Aorta (tissue), 5 donors: ENCODE results near the gene RANBP17. TPM values are rescaled to one million over a fixed set of nuclear protein-coding genes. Genes with fewer than 3 reads are reported as not detected.

Source experiments
- ATAC-seq: fragments of 200-7000 bp; cut with Tn5 transposase; one replicate; pipeline ENCODE4 v1.9.1; 2022; ENCODE audit warnings: moderate library complexity; ENCODE audit not compliant: low FRiP score
- DNase-seq, 2 donors: peaks; one replicate each; pipeline ENCODE4 v3.0.0-alpha.2; 2020
- H3K27ac ChIP-seq, 2 donors: one replicate each; pipeline ENCODE4 v1.5.1; 2013; ENCODE audit warnings: low read length in 2 of 2, mild to moderate bottlenecking in 2 of 2, moderate library complexity in 2 of 2, control low read depth in 1 of 2, inconsistent platforms in 1 of 2, low read depth in 1 of 2
- H3K27me3 ChIP-seq, 2 donors: one replicate each; pipeline ENCODE4 v1.6.1; 2013; ENCODE audit warnings: control low read depth in 1 of 2, low read length in 1 of 2, mild to moderate bottlenecking in 1 of 2, moderate library complexity in 1 of 2; ENCODE audit not compliant: insufficient read depth in 2 of 2, control insufficient read depth in 1 of 2
- H3K36me3 ChIP-seq, 2 donors: one replicate each; pipeline ENCODE4 v1.6.1; 2013; ENCODE audit warnings: control low read depth in 1 of 2, low read length in 1 of 2, mild to moderate bottlenecking in 1 of 2; ENCODE audit not compliant: insufficient read depth in 2 of 2, control insufficient read depth in 1 of 2
- H3K4me1 ChIP-seq, 2 donors: one replicate each; pipeline ENCODE4 v1.6.1; 2013; ENCODE audit warnings: low read length in 2 of 2, control low read depth in 1 of 2, mild to moderate bottlenecking in 1 of 2, moderate library complexity in 1 of 2; ENCODE audit not compliant: insufficient read depth in 2 of 2, control insufficient read depth in 1 of 2
- H3K4me3 ChIP-seq, 2 donors: one replicate each; pipeline ENCODE4 v1.5.1; 2013; ENCODE audit warnings: low read length in 2 of 2, control low read depth in 1 of 2, mild to moderate bottlenecking in 1 of 2
- H3K9me3 ChIP-seq: one replicate; pipeline ENCODE4 v1.6.1; 2013; ENCODE audit warnings: mild to moderate bottlenecking, low read length; ENCODE audit not compliant: control insufficient read depth
- WGBS, 2 donors: extraction: QIAGEN DNeasy Blood & Tissue Kit; methylation state at CpG; one replicate each; pipeline ENCODE4 v1.1.7; 2013; 5-methylcytosine and 5-hydroxymethylcytosine counted together
- intact Hi-C, 2 donors: fragments of 100-400 bp; cut with DNase I; formaldehyde crosslinking; loops; one replicate each; pipeline versions ENCODE4 v1.14.2 to v1.15.0; 2022
- polyA plus RNA-seq, 2 donors: library from polyadenylated mRNA; stranded (reverse); fragments of 200-250 nt; gene quantifications; one replicate each; pipeline ENCODE4 v1.2.3, GENCODE V29; 2013
- total RNA-seq, 2 donors: library from RNA; stranded (reverse); fragmentation: NEBNext Ultra II Directional; extraction: Animal tissue kit (Norgen Biotek cat#: 25700); gene quantifications; one replicate each; pipeline ENCODE4 v1.2.1, GENCODE V29; 2021
- donor health status: healthy with polysubstance abuse.
- donor health status: Bipolar disorder and iron deficiency.
- donor health status: DM: no; HTN: no; CAD: no.
- donor health status: DM: no; HTN: no; CAD: no.
- donor health status: DM: yes; HTN: yes; CAD: no.

The RANBP17 gene
- total and polyA plus RNA-seq, 4 donors = 1.3 to 13.6 (median 7.5) TPM

GRCh38 chr5:171323806-171324632 is 462.2 kb downstream of the RANBP17 start:
- H3K27me3 ChIP-seq = no peaks in the 10 kb centered on the region

DNA sequence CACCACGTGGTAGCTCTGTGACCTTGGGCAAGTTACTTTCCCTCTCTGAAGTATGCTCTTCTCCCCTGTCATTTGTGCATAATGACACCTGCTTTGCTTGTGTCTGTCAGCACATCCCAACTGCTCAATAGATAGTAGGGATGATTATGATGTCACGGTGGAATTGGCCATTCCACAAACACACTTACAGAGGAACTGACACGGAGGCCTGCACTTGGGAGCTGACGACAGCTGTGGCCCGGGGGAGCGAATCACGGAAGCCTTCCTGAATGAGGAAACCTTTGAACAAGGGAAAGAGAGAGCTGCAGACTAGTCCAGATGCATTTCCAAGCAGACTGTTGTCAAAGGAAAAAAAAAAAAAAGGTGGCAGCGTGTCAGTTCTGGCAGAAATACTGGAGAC is 468.2 kb downstream of the RANBP17 start:
- H3K9me3 ChIP-seq = no peaks in the 10 kb centered on the region
- H3K36me3 ChIP-seq = no peaks in the 10 kb centered on the region
- H3K27ac ChIP-seq = no peak overlapping the region
- H3K4me3 ChIP-seq = no peak overlapping the region
- H3K4me1 ChIP-seq = no peaks in the 10 kb centered on the region
- H3K27me3 ChIP-seq = no peaks in the 10 kb centered on the region
- intact Hi-C loops = no loop called here
- DNase-seq (no peak), ATAC-seq (no peak)
- WGBS, 2 donors = 71% methylated on average over 8 of the region's 8 CpGs

More at GRCh38 chr5:171323806-171324632, 462.2 kb downstream of the RANBP17 start:
- H3K4me1 ChIP-seq = no peaks in the 10 kb centered on the region
- DNase-seq (no peak), ATAC-seq (no peak)
- intact Hi-C loops = no loop called here
- no peak overlapping the region for H3K4me3 ChIP-seq
- H3K36me3 ChIP-seq = no peaks in the 10 kb centered on the region
- no peaks in the 10 kb centered on the region for H3K9me3 ChIP-seq
- no peak overlapping the region for H3K27ac ChIP-seq
- WGBS, 2 donors = 36 to 42% methylated on average over 20 of the region's 20 CpGs

DNA sequence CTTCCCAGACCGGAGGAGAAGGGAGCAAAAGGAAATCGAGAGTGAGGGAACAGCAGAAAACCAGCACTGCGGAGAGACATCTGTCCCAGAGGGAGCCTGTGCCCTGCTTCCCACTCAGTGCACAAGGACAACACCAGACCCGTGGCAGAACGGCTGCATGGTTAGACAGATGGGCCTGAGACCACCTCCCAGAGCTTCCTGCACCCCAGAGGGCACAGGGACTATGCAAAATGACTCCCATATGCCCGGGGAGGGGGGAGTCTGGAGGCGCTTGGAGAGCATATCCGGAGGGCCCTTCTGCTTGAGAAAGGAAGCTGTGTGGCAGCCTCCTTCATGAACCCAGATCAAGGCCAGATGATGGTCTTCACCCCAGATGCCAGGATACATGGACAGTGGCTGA is 473.8 kb downstream of the RANBP17 start:
- Histone ChIP-seq H3K36me3 (no peaks in the 10 kb centered on the region), H3K27me3 (no peaks in the 10 kb centered on the region), H3K9me3 (no peaks in the 10 kb centered on the region), H3K27ac (no peak overlapping the region), H3K4me1 (no peaks in the 10 kb centered on the region), H3K4me3 (no peak overlapping the region)
- intact Hi-C loops = loop anchor here (2.0 to 5.0 kb wide), 3 partner anchors 128 to 593 kb away; no protein-coding TSS in a partner anchor
- ATAC-seq (no peak), DNase-seq (peak in 1 of 2 donors; percentile 38)
- 86 to 88% methylated on average over 8 of the region's 8 CpGs for WGBS, 2 donors

DNA sequence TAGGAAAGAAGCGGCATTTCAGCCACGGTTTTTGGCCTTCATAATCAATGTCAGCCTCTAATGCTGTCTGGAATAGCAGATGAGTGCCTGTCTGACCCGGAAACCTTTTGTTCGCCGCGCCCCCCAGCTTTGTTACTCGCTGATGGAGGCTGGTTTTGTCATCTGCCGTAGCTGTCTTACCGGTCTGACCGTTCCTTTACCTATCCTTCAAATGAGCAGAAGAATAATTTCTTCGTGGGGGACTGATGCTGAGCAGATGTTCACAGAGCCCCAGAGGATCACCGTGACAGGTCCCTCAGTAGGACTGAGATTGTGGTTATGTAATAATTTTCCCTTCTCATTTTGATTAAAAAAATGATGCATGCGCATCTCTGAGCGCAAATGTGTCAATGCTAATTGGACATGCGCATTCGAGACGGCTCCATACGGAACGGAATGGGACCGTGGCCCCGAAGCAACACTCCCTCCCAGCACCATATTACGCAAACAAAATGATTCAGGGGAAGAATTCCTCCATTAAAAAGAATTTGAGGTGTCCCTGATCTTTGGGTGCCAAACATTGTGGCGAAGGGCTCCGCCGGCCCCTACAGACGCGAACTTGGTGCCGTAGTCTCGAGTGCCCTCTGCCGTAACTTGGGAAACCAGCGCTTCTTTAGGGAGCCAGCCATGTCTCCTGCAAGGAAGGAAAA is 474.8 kb downstream of the RANBP17 start:
- ATAC-seq (peak; percentile 71), DNase-seq (no peak)
- Histone ChIP-seq H3K9me3 (no peaks in the 10 kb centered on the region), H3K27me3 (no peaks in the 10 kb centered on the region), H3K4me3 (peak overlapping the region in 1 of 2 donors; percentile 29), H3K4me1 (no peaks in the 10 kb centered on the region), H3K27ac (no peak overlapping the region), H3K36me3 (no peaks in the 10 kb centered on the region)
- intact Hi-C loops = loop anchor here (2.0 to 5.0 kb wide), 3 partner anchors 129 to 594 kb away; no protein-coding TSS in a partner anchor
- 23 to 24% methylated on average over 31 of the region's 31 CpGs for WGBS, 2 donors

- 24 to 29% methylated on average over 11 of the region's 11 CpGs for WGBS, 2 donors
- no peak for DNase-seq
- Histone ChIP-seq H3K27me3 (no peaks in the 10 kb centered on the region), H3K36me3 (no peaks in the 10 kb centered on the region), H3K4me3 (no peak overlapping the region), H3K9me3 (no peaks in the 10 kb centered on the region), H3K27ac (no peak overlapping the region), H3K4me1 (no peaks in the 10 kb centered on the region)
- peak; percentile 19 for ATAC-seq
- intact Hi-C loops = loop anchor here (2.0 to 5.0 kb wide), 3 partner anchors 130 to 595 kb away; no protein-coding TSS in a partner anchor
Observed at GRCh38 chr5:171337210-171337569, 475.4 kb downstream of the RANBP17 start.

GRCh38 chr5:171340042-171340441 is 478.2 kb downstream of the RANBP17 start:
- Histone ChIP-seq H3K27me3 (no peaks in the 10 kb centered on the region), H3K4me3 (no peak overlapping the region), H3K27ac (no peak overlapping the region), H3K9me3 (no peaks in the 10 kb centered on the region), H3K4me1 (no peaks in the 10 kb centered on the region), H3K36me3 (no peaks in the 10 kb centered on the region)
- ATAC-seq (no peak), DNase-seq (no peak)
- intact Hi-C loops = no loop called here

- intact Hi-C loops = no loop called here
Observed at GRCh38 chr5:171340491-171340890, 478.7 kb downstream of the RANBP17 start.

GRCh38 chr5:171342362-171343111 is 480.7 kb downstream of the RANBP17 start:
- H3K9me3 ChIP-seq = no peaks in the 10 kb centered on the region
- no peak for DNase-seq
- H3K4me3 ChIP-seq = no peak overlapping the region
- WGBS, 2 donors = 49 to 55% methylated on average over 17 of the region's 17 CpGs
- ATAC-seq = no peak
- H3K27me3 ChIP-seq = no peaks in the 10 kb centered on the region
- no peak overlapping the region for H3K27ac ChIP-seq
- intact Hi-C loops = no loop called here
- H3K4me1 ChIP-seq = no peaks in the 10 kb centered on the region
- H3K36me3 ChIP-seq = no peaks in the 10 kb centered on the region

More at GRCh38 chr5:171340491-171340890, 478.7 kb downstream of the RANBP17 start:
- WGBS, 2 donors = 80 to 82% methylated on average over 6 of the region's 6 CpGs
- DNase-seq (no peak), ATAC-seq (no peak)
- Histone ChIP-seq H3K9me3 (no peaks in the 10 kb centered on the region), H3K27me3 (no peaks in the 10 kb centered on the region), H3K36me3 (no peaks in the 10 kb centered on the region), H3K4me1 (no peaks in the 10 kb centered on the region), H3K27ac (no peak overlapping the region), H3K4me3 (no peak overlapping the region)
